ENCODE measurements around the gene FANCC.

Gene FANCC

DNA sequence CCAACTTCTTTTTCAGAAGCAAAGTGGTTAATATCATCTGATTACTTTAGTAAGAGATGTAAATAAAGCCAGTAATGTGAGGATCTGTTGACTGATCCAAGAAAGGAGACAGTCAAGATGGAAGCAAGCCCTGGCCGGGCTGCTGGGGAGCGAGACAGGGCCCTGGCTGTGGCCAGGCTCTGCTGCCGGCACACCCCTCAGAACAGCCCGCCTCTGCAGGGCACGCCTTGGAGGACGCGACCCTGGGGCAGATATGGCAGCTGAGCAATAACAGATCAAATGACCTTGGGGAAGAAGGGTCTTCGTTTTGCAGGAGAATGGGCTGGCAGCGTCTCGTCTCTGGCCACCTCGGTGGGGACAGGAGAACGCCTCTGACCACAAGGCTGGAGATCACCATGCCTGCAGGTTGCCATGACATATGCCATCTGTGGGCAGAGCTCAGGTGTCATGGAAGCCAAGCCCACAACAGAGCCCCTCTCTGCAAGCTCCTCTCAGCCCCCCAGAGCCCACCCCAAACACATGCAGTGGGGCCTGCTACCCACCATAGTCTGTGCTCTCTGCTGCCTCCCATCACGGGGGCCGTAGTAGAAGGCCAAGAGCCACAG, 206.5 kb downstream of the FANCC start:
- no peak for DNase-seq (ENCODE audit: low read depth)
- TF ChIP-seq, protein P1, sequence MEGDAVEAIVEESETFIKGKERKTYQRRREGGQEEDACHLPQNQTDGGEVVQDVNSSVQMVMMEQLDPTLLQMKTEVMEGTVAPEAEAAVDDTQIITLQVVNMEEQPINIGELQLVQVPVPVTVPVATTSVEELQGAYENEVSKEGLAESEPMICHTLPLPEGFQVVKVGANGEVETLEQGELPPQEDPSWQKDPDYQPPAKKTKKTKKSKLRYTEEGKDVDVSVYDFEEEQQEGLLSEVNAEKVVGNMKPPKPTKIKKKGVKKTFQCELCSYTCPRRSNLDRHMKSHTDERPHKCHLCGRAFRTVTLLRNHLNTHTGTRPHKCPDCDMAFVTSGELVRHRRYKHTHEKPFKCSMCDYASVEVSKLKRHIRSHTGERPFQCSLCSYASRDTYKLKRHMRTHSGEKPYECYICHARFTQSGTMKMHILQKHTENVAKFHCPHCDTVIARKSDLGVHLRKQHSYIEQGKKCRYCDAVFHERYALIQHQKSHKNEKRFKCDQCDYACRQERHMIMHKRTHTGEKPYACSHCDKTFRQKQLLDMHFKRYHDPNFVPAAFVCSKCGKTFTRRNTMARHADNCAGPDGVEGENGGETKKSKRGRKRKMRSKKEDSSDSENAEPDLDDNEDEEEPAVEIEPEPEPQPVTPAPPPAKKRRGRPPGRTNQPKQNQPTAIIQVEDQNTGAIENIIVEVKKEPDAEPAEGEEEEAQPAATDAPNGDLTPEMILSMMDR (IDR thresholded peaks at IDR 0.05; ENCODE audit: control insufficient read depth, insufficient read depth, low read depth, low read length, missing control alignments): no peak
- no peak overlapping the region for H3K4me3 ChIP-seq (ENCODE audit: control insufficient read depth, low read depth, low read length)

DNA sequence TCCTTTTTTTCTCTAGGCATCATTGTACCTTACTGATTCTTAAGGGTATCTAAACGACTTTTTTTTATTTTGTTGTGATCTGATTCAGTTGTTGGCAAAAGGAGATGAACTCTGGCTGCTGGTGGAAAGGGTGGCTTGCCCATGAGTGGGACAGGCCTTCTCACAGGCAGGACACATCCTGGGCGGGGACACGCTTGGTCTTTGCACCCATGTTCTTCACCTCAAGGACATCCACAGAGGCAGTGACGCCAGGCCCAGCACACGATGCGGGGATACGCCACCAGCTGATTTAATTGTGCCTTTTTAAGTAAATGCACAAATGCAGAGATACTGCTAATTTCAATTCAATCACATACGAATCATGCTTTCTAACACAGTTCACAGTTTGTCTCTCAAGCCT, 208.1 kb downstream of the FANCC start:
- H3K4me3 ChIP-seq (ENCODE audit: control insufficient read depth, low read depth, low read length): no peak overlapping the region
- no peak for DNase-seq (ENCODE audit: low read depth)
- TF ChIP-seq, protein P1 (IDR thresholded peaks at IDR 0.05; ENCODE audit: control insufficient read depth, insufficient read depth, low read depth, low read length, missing control alignments): no peak

DNA sequence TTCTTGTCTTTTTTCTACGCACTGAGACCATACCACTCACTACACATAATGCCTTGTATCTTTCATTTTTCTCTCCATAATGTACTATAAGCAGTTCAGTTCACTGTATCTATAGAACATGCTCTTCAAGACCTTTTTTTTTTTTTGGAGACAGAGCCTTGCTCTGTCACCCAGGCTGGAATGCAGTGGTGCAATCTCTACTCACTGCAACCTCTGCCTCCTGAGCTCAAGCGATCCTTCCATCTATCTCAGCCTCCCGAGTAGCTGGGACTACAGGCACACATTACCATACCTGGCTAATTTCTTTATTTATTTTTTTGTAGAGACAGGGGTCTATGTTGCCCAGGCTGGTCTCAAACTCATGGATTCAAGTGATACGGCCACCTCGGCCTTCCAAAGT, 208.7 kb downstream of the FANCC start:
- no peak for DNase-seq (ENCODE audit: low read depth)
- no peak overlapping the region for H3K4me3 ChIP-seq (ENCODE audit: control insufficient read depth, low read depth, low read length)
- TF ChIP-seq, protein P1 (IDR thresholded peaks at IDR 0.05; ENCODE audit: control insufficient read depth, insufficient read depth, low read depth, low read length, missing control alignments): no peak

DNA sequence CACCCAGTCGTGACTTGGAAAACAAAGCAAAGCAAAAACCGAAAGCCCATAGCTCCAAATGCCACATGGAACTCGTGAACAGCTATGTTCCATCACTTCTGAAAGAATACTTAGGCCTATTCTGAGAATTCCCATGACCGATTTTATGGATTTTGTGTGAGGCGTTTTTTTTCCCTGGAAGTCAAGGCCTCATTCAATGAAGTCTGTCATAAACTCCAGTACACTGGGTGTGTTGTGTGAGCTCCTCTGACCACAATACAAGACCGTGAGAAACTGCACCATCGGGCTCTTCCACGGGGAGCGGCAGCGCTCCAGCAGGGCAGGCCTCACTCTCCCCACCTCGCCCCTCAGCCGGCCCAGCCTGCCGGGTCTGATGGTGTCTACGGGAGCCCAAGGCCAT, 209.5 kb downstream of the FANCC start:
- no peak overlapping the region for H3K4me3 ChIP-seq (ENCODE audit: control insufficient read depth, low read depth, low read length)

GRCh38 chr9:95107001-95107749, 210.3 kb downstream of the FANCC start:
- TF ChIP-seq, protein P1 (IDR thresholded peaks at IDR 0.05; ENCODE audit: control insufficient read depth, insufficient read depth, low read depth, low read length, missing control alignments): no peak
- H3K4me3 ChIP-seq (ENCODE audit: control insufficient read depth, low read depth, low read length): no peak overlapping the region
- peak; percentile 68 for DNase-seq (ENCODE audit: low read depth)

More for the DNA sequence above, 209.5 kb downstream of the FANCC start:
- TF ChIP-seq, protein P1 (IDR thresholded peaks at IDR 0.05; ENCODE audit: control insufficient read depth, insufficient read depth, low read depth, low read length, missing control alignments): no peak
- DNase-seq (ENCODE audit: low read depth): no peak

- H3K4me3 ChIP-seq (ENCODE audit: control insufficient read depth, low read depth, low read length): no peak overlapping the region
- TF ChIP-seq, protein P1 (IDR thresholded peaks at IDR 0.05; ENCODE audit: control insufficient read depth, insufficient read depth, low read depth, low read length, missing control alignments): no peak
- no peak for DNase-seq (ENCODE audit: low read depth)
These were observed 211.8 kb downstream of the FANCC start for GRCh38 chr9:95105519-95106287.
